ENCODE data around the gene MAP2K1. TPM values are rescaled to one million over a fixed set of nuclear protein-coding genes. Genes with fewer than 3 reads are reported as not detected.

MAP2K1 gene
- polyA plus RNA-seq, 1 donor (not counting 4 experiments of a cell fraction or from before 2014, with no cell fraction given) = 73.8 TPM

- Histone ChIP-seq H3K27ac (ENCODE audit: control insufficient read depth, insufficient read depth, low read length) (no peak overlapping the region), H3K4me2 (ENCODE audit: control insufficient read depth, extremely low read depth, insufficient read depth, low read depth, low read length) (no peak overlapping the region), H3K4me3 (ENCODE audit: control insufficient read depth in 2 of 3, extremely low read depth in 1 of 3, insufficient read depth in 2 of 3, low read depth in 1 of 3, low read length in 3 of 3) (no peak overlapping the region), H3K27me3 (ENCODE audit: control insufficient read depth, extremely low read depth, insufficient read depth, low read length) (no peaks in the 10 kb centered on the region), H3K79me2 (ENCODE audit: control insufficient read depth, insufficient read depth, low read length) (peaks cover 29% of the 10 kb centered on the region), H3K9ac (ENCODE audit: control insufficient read depth, extremely low read depth, insufficient read depth, low read length) (no peak overlapping the region), H3K9me1 (ENCODE audit: control insufficient read depth, extremely low read depth, insufficient read depth, low read length) (no peaks in the 10 kb centered on the region), H3K36me3 (ENCODE audit: control insufficient read depth in 2 of 2, extremely low read depth in 1 of 2, insufficient read depth in 2 of 2, low read length in 2 of 2) (peaks cover 0 to 3% of the 10 kb centered on the region in 2 experiments), H2AFZ (ENCODE audit: control insufficient read depth, low read length) (no peak overlapping the region), H3K9me3 (ENCODE audit: control insufficient read depth, low read depth, low read length) (no peaks in the 10 kb centered on the region), H3K4me1 (ENCODE audit: control insufficient read depth, extremely low read depth, insufficient read depth, low read length) (peaks cover 4% of the 10 kb centered on the region), H4K20me1 (ENCODE audit: control insufficient read depth, extremely low read depth, insufficient read depth, low read length) (no peaks in the 10 kb centered on the region)
- no peak for TF ChIP-seq EZH2 (IDR thresholded peaks at IDR 0.05; ENCODE audit: low read length)
- no peak for TF ChIP-seq CTCF (optimal IDR thresholded peaks at IDR 0.05 in 1 of 3, IDR thresholded peaks at IDR 0.05 in 1 of 3, conservative IDR thresholded peaks at IDR 0.05 in 1 of 3; ENCODE audit: extremely low read depth in 1 of 3, insufficient read depth in 2 of 3, low read length in 3 of 3)
- dilution Hi-C loops (cut with MboI; ENCODE audit: extremely low pct_ligation_motif_present, low sequenced_read_pairs) = no loop called here
- no peak for FAIRE-seq
- no peak for DNase-seq (ENCODE audit: low read depth, low spot score)
These were observed 87.4 kb downstream of the MAP2K1 start for GRCh38 chr15:66474135-66474534.

GRCh38 chr15:66474963-66475362 lies 88.3 kb downstream of the MAP2K1 start:
- H2AFZ ChIP-seq (ENCODE audit: control insufficient read depth, low read length) = no peak overlapping the region
- no peaks in the 10 kb centered on the region for H3K27me3 ChIP-seq (ENCODE audit: control insufficient read depth, extremely low read depth, insufficient read depth, low read length)
- no peak overlapping the region for H3K4me3 ChIP-seq (ENCODE audit: control insufficient read depth in 2 of 3, extremely low read depth in 1 of 3, insufficient read depth in 2 of 3, low read depth in 1 of 3, low read length in 3 of 3)
- H3K4me2 ChIP-seq (ENCODE audit: control insufficient read depth, extremely low read depth, insufficient read depth, low read depth, low read length) = no peak overlapping the region
- no peak overlapping the region for H3K9ac ChIP-seq (ENCODE audit: control insufficient read depth, extremely low read depth, insufficient read depth, low read length)
- dilution Hi-C loops (cut with MboI; ENCODE audit: extremely low pct_ligation_motif_present, low sequenced_read_pairs) = no loop called here
- DNase-seq (ENCODE audit: low read depth, low spot score) (no peak), FAIRE-seq (no peak)
- no peaks in the 10 kb centered on the region for H4K20me1 ChIP-seq (ENCODE audit: control insufficient read depth, extremely low read depth, insufficient read depth, low read length)
- H3K4me1 ChIP-seq (ENCODE audit: control insufficient read depth, extremely low read depth, insufficient read depth, low read length) = peaks cover 10% of the 10 kb centered on the region
- peaks cover 0 to 5% of the 10 kb centered on the region in 2 experiments for H3K36me3 ChIP-seq (ENCODE audit: control insufficient read depth in 2 of 2, extremely low read depth in 1 of 2, insufficient read depth in 2 of 2, low read length in 2 of 2)
- H3K9me3 ChIP-seq (ENCODE audit: control insufficient read depth, low read depth, low read length) = no peaks in the 10 kb centered on the region
- peaks cover 29% of the 10 kb centered on the region for H3K79me2 ChIP-seq (ENCODE audit: control insufficient read depth, insufficient read depth, low read length)
- no peak for TF ChIP-seq EZH2 (IDR thresholded peaks at IDR 0.05; ENCODE audit: low read length)
- no peak for TF ChIP-seq CTCF (optimal IDR thresholded peaks at IDR 0.05 in 1 of 3, IDR thresholded peaks at IDR 0.05 in 1 of 3, conservative IDR thresholded peaks at IDR 0.05 in 1 of 3; ENCODE audit: extremely low read depth in 1 of 3, insufficient read depth in 2 of 3, low read length in 3 of 3)
- H3K27ac ChIP-seq (ENCODE audit: control insufficient read depth, insufficient read depth, low read length) = no peak overlapping the region
- H3K9me1 ChIP-seq (ENCODE audit: control insufficient read depth, extremely low read depth, insufficient read depth, low read length) = no peaks in the 10 kb centered on the region
